NCI-H1105 treated with DMSO at 0.1 percent for 48 hours (cell line): ENCODE results near the gene CORO7.

Experiments used
- DNase-seq: peaks from one replicate; lab custom pipeline; 2025; lab: John Stamatoyannopoulos, UW

Gene CORO7

DNA sequence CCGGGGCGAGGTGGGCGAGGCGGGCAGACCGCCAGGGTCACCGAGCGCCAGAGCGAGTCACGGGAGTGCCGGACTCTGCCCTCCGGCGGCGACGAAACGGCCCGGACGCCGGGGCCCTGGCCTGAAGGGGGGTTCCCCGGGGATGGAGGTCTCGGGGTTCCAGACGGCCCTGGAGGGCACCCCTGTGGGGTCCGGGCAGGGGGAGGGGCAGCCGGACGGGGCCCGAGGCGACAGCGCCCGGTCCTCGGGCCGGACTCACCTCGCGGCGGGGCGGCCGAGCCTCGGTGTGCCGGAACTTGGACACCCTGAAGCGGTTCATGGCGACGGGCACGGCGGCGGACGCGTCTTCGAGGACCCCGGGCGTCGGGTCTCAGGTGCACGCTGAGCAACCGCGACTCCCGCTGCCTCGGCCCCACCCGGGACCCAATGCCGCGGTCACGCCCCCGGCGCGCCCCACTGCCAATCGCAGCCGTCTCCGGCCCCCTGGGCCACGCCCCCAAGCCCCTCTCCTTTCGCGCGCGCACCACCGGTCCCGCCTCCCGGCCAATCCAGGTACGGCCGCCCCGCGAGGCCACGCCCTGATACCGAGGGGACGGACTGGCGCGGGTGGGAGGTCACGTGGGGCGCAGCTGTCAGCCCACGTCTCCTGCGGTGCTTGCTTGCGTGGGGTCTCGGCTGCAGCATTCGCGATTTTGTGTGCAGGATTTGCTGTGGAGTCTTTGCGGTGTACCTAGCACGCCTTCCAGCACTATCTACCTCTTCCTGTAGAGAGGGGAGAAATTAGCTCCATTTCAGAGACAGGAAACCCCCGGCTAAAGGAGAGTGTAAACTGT lies at the start of gene CORO7:
TSS of gene CORO7 (minus strand) at position 397 of the 833 bp plus-strand sequence. CDS start at position 319, 78 bp downstream.
- DNase-seq, result peak; percentile 79

DNA sequence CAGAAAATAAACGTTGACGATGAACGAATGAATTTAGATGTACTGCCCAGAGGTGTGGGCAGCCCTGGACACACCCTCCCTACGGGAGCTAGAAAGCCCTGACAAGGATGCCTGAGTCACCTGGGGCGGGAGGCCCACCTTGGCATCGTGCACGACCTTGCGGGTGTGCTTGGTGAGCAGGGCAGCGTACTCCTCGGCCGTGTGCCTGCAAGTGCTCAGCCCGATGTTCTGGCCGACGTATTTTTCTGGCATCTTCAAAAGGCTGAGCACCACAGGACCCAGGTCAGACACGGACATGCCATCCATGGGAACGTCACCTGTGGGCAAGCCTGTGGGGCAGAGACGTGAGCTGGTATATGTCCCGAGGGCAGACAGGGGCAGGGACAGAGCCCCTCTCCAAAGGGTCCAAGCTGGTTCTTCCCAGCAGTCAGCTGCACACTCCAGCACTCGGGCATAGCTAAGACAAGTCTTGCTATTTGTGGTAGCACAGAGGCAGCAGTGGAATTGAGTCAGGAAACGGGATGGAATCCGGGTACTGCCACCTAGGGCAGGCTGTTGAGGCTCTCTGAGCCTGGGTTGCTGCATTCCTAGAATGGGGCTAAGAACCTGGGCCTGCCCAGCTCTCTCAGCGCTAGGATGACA lies 47.2 kb upstream of the CORO7 start:
- DNase-seq, result no peak

DNA sequence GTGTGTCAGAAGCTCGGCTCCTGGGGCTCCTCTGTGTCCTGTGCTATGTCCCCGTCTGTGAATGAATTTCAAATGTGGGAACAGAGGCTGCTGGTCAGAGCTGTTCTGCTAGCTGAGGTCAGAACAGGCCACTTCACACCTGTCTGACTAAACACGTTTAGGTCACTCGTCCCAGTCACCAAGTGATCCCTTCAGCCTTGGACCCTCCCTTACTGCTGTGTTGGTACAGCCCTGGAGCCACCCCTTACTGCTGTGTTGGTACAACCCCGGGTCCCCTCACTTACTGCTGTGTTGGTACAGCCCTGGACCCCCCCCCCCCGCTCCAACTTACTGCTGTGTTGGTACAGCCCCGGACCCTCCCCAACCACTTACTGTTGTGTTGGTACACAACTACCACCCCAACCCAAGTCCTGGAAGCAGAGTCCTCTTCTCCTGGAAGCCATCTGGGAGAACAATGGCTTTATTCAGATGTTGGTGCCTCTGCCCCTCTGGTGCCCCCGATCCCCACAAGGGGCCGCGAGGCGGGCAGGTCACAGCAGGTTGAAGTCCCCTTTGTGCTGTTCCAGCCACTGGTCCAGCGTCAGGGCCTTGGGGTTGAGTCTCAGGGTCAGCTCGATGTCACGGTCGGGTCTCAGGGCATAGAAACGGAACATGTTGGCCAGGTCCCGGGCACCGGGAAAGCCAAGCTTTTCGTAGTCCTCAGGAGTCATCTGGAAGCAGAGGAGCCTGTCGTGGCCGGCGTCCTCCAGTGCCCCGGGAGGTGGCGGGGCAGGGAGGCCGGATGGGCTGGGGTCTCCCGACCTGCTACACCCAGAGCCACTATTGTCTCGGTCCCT lies 45.1 kb upstream of the CORO7 start:
- DNase-seq, result no peak

- DNase-seq, result no peak
Measured at GRCh38 chr16:4460936-4461249, 44.5 kb upstream of the CORO7 start.

GRCh38 chr16:4455951-4456350 lies 39.6 kb upstream of the CORO7 start:
- DNase-seq, result no peak

DNA sequence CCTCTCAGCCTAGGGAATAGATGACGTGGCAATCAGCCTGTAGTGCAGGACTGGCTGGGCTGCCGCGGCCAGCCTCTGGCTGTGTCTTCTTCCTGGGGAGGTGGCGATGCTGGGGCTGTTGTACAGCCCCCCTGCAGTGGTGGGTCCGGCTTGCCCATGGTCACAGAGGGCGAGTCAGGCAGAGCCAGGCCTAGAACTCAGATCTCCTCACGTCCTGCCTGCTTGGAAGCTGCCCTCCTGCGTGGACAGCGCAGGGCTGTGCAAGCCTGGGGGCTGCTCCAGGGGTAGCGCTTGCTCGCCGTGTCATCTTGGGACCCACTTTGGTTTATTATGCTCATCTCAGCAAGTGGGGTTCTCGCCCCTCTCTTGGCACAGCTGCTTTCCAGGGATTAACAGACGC lies 38.7 kb upstream of the CORO7 start:
- DNase-seq, result no peak

DNA sequence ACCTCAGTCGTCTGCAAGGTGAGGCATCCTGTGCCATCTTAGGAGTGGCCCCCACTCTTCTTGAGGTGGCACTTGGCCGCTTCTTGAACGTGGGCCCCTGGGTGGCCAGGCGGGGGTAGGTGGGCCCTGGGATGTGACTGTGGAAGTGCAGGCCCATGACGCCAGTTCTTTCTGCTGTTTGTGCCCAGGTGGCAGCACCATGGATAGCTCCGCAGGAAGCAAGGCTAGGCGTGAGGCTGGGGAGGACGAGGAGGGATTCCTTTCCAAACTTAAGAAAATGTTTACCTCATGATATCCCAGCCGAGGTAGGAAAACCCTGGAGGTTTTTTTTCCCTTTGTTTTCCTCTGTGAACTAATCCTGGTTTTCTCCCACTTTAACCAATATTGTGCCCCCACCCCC lies 38.2 kb upstream of the CORO7 start:
- no peak for DNase-seq

- DNase-seq, result no peak
Measured at GRCh38 chr16:4452674-4453073, 36.3 kb upstream of the CORO7 start.

DNA sequence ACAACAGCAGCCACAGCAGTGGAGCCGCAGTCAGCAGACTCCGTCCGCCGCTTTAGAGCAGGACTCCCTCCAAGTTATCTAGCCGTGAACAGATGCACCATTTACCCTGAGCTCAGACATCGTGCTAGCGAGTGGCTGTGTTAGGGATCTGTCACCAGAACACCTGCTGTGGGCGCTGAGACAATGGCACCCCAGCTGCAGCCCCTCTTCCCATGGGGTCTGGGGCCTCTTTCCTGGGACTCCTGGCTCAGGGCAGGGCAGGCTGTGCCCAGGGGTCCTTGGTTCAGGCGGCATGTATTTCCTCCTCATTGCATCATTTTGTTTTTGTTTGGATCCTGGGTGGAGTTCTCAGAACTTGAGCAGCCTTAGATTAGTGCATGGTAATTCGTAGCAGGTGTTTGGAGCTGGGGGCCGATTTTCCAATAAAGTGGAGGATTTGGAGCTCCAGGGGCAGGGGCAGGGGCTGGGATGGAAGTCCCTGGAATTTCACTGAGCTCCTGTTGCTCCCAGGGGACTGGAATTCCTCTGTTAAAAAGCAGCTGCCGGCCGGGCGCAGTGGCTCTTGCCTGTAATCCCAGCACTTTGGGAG lies 34.6 kb upstream of the CORO7 start:
- DNase-seq, result no peak

- DNase-seq, result no peak
Measured at GRCh38 chr16:4450430-4450829, 34.0 kb upstream of the CORO7 start.

GRCh38 chr16:4443986-4444385 lies 27.6 kb upstream of the CORO7 start:
- no peak for DNase-seq

GRCh38 chr16:4443271-4443670 lies 26.9 kb upstream of the CORO7 start:
- DNase-seq, result no peak

- no peak for DNase-seq
Measured at GRCh38 chr16:4442371-4442770, 26.0 kb upstream of the CORO7 start.

DNA sequence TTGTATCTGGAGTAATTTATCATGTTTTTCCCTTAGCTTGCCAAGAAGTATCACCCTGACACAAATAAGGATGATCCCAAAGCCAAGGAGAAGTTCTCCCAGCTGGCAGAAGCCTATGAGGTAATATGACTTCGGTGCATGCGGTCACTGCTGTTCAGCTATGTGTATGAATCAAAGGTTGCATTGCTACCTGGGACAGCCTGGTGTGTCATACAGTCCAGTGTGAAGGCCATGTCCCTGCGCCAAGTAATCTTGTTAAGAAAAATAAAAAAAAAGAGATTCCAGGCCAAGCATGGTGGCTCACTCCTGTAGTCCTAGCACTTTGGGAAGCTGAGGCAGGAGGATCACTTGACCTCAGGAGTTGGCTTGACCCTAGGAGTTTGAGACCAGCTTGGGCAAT lies 21.0 kb upstream of the CORO7 start:
- DNase-seq, result no peak

- DNase-seq, result no peak
Measured at GRCh38 chr16:4435337-4436067, 19.1 kb upstream of the CORO7 start.

GRCh38 chr16:4433914-4434787 lies 17.8 kb upstream of the CORO7 start:
- DNase-seq, result no peak

- DNase-seq, result no peak
Measured at GRCh38 chr16:4433228-4433627, 16.8 kb upstream of the CORO7 start.

GRCh38 chr16:4431023-4431422 lies 14.6 kb upstream of the CORO7 start:
- no peak for DNase-seq

GRCh38 chr16:4428500-4428899 lies 12.1 kb upstream of the CORO7 start:
- DNase-seq, result no peak

- DNase-seq, result no peak
Measured at GRCh38 chr16:4426722-4427372, 10.5 kb upstream of the CORO7 start.
